ENCODE data around the gene MBNL1.

- TF ChIP-seq CTCF (IDR thresholded peaks at IDR 0.05) (no peak), POLR2A (IDR thresholded peaks at IDR 0.05) (no peak)
Measured at GRCh38 chr3:152394246-152394645, 125.5 kb downstream of the MBNL1 start.
